Pancreas (tissue), 10 donors: Measurements from ENCODE around the gene CLDN6. TPM values are rescaled to one million over a fixed set of nuclear protein-coding genes. Genes with fewer than 3 reads are reported as not detected.
"Not testable (repeated sequence)": the region's sequence is repeated elsewhere in the genome, so short reads cannot be mapped to it uniquely, and the experiment has no call there.

Experiments used
- ATAC-seq, 4 donors: fragments of 200-7000 bp; cut with Tn5 transposase; one replicate each; pipeline versions ENCODE4 v1.8.0 to v1.9.1; 2020; ENCODE audit warnings: mild to moderate bottlenecking in 4 of 4, moderate library complexity in 4 of 4
- DNase-seq, 6 donors: peaks; one replicate each; pipeline ENCODE4 v3.0.0-alpha.2; 2020
- FAIRE-seq: peaks from 2 replicates; lab custom pipeline; 2012; peaks lifted over from hg19 to GRCh38; lab: Jason Lieb, UNC
- H3K27ac ChIP-seq, 4 donors: fragments of 200-600 bp; sonication (generic); 1 replicate in 3 of 4; 2 replicates in 1 of 4; pipeline versions ENCODE4 v1.5.0 to v1.8.0; 2020
- H3K27me3 ChIP-seq, 4 donors: fragments of 200-600 bp; one replicate each; pipeline ENCODE4 v1.8.0; 2021
- H3K36me3 ChIP-seq, 3 donors: fragments of 200-600 bp; sonication (generic) in 1 of 3; one replicate each; pipeline versions ENCODE4 v1.5.0 to v1.8.0; 2020 to 2021
- H3K4me1 ChIP-seq, 3 donors: fragments of 200-600 bp; one replicate each; pipeline ENCODE4 v1.8.0; 2021
- H3K4me3 ChIP-seq, 4 donors: fragments of 200-600 bp; sonication (generic) in 2 of 4; one replicate each; pipeline versions ENCODE4 v1.5.0 to v1.8.0; 2020 to 2021
- H3K9me3 ChIP-seq, 4 donors: fragments of 200-600 bp; one replicate each; pipeline ENCODE4 v1.8.0; 2021
- WGBS, 2 donors: extraction: QIAGEN DNeasy Blood & Tissue Kit; methylation state at CpG; one replicate each; pipeline ENCODE4 v1.1.7; 2013; 5-methylcytosine and 5-hydroxymethylcytosine counted together
- intact Hi-C, 3 donors: fragments of 100-400 bp; cut with DNase I; formaldehyde crosslinking; loops; one replicate each; pipeline versions ENCODE4 v1.11.1 to v1.14.2; 2022
- polyA plus RNA-seq, 2 donors: library from polyadenylated mRNA; stranded (reverse); fragments of 200-250 nt; gene quantifications; one replicate each; pipeline ENCODE4 v1.2.3, GENCODE V29; 2013
- total RNA-seq, 6 donors: library from RNA; stranded (reverse); fragmentation: NEBNext Ultra II Directional in 4 of 6; extraction: Animal tissue kit (Norgen Biotek cat#: 25700) in 4 of 6; gene quantifications; one replicate each; pipeline versions ENCODE4 v1.2.1 to v1.2.4, GENCODE V29; 2021 to 2023
- TF ChIP-seq, protein P1 (sequence below), 4 donors: fragments of 200-600 bp; sonication (generic) in 3 of 4; IDR thresholded peaks; one replicate each; pipeline versions ENCODE4 v1.5.0 to v1.8.0; 2021; ENCODE audit warnings: antibody characterized with exemption in 4 of 4
- donor health status: healthy with polysubstance abuse.
- donor health status: DM: no; HTN: no; CAD: no; lungs with moderate emphysema.
- donor health status: DM: no; HTN: no; CAD: no.
- donor health status: control.
- donor health status: control.
- donor health status: Bipolar disorder and iron deficiency.
- donor health status: DM: yes; HTN: yes; CAD: no.
- donor health status: DM: no; HTN: no; CAD: no.
- donor health status: DM: no; HTN: no; CAD: no.
- donor health status: DM: yes; HTN: yes; CAD: no.

CLDN6 gene
- total and polyA plus RNA-seq, 8 donors, result 0.12 to 5.1 (median 0.73) TPM

DNA sequence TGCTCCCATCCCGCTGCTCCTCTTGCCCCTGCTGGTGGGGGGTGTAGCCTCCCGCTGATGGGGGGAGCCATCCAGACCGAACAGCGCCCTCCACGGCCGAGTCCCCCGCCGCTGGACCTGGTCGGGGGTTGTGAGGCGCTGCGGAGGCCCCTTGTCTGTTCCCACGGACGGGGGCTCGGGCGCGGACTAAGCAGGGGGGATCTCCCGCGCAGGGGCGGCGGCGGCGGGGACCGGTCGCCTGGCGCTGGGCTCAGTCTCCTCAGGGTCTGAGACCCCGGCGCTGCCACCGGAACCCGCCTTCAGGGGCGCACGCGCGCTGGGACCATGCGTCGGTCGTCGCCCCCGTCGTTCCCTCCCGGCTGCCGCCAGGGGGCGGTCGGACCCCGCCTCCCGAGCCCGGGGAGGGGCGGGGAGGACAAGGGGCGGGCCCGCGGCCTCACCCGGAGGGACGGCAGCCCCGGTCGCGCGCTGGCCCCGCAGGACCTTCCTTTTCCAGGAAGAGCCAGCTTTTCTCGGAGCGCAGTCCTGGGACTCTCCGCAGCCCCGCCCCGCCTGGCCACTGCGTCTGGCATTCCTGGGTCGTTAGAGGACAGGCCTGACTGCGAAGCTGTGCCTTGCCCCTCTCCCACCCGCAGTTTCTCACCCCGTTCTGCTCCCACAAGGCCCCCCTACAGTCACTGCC, 41.2 kb upstream of the CLDN6 start:
- peaks cover 0 to 8% (median 6%) of the 10 kb centered on the region in 3 donors for H3K4me1 ChIP-seq
- peak overlapping the region; percentile 69 to 92 (median 80) for H3K27ac ChIP-seq
- no peaks in the 10 kb centered on the region for H3K27me3 ChIP-seq
- intact Hi-C loops, result no loop called here
- DNase-seq (peak; percentile 94 to 98 (median 95)), FAIRE-seq (no peak), ATAC-seq (peak; percentile 94 to 95 (median 94))
- H3K9me3 ChIP-seq, result no peaks in the 10 kb centered on the region
- TF ChIP-seq, protein P1, sequence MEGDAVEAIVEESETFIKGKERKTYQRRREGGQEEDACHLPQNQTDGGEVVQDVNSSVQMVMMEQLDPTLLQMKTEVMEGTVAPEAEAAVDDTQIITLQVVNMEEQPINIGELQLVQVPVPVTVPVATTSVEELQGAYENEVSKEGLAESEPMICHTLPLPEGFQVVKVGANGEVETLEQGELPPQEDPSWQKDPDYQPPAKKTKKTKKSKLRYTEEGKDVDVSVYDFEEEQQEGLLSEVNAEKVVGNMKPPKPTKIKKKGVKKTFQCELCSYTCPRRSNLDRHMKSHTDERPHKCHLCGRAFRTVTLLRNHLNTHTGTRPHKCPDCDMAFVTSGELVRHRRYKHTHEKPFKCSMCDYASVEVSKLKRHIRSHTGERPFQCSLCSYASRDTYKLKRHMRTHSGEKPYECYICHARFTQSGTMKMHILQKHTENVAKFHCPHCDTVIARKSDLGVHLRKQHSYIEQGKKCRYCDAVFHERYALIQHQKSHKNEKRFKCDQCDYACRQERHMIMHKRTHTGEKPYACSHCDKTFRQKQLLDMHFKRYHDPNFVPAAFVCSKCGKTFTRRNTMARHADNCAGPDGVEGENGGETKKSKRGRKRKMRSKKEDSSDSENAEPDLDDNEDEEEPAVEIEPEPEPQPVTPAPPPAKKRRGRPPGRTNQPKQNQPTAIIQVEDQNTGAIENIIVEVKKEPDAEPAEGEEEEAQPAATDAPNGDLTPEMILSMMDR (IDR thresholded peaks at IDR 0.05), result peak; percentile 93 to 98 (median 96)
- no peaks in the 10 kb centered on the region for H3K36me3 ChIP-seq
- peak overlapping the region; percentile 80 to 96 (median 86) for H3K4me3 ChIP-seq
- WGBS, 2 donors, result 0 to 2% methylated on average over 39 to 67 of the region's 67 CpGs

DNA sequence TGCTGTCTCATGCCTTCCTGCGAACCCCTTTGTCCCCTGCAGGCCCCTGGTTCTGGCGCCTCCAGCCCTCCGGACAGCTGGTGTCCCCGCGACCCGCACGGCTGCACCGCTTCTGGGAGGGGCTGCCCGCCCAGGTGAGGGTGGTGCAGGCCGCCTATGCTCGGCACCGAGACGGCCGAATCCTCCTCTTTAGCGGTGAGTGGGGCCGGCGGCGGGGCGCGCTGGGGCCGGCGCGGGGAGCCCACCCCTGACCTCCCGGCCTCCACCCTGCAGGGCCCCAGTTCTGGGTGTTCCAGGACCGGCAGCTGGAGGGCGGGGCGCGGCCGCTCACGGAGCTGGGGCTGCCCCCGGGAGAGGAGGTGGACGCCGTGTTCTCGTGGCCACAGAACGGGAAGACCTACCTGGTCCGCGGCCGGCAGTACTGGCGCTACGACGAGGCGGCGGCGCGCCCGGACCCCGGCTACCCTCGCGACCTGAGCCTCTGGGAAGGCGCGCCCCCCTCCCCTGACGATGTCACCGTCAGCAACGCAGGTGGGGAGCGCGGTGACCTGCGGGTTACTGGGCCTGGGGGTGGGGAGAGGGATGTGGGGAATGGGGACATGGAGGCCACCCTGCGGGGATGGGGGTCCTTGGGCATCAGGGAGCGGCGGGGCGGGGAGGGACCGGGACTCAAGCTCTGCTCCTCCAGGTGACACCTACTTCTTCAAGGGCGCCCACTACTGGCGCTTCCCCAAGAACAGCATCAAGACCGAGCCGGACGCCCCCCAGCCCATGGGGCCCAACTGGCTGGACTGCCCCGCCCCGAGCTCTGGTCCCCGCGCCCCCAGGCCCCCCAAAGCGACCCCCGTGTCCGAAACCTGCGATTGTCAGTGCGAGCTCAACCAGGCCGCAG, 40.4 kb upstream of the CLDN6 start:
- Histone ChIP-seq H3K36me3 (no peaks in the 10 kb centered on the region), H3K4me1 (peaks cover 0 to 8% (median 6%) of the 10 kb centered on the region in 3 donors), H3K9me3 (no peaks in the 10 kb centered on the region), H3K4me3 (peak overlapping the region; percentile 80 to 96 (median 86)), H3K27ac (peak overlapping the region in 2 of 4 donors; percentile 90 to 92), H3K27me3 (no peaks in the 10 kb centered on the region)
- ATAC-seq (peak; percentile 46 to 66 (median 58)), FAIRE-seq (no peak), DNase-seq (peak in 5 of 6 donors; percentile 58 to 88 (median 74))
- intact Hi-C loops, result no loop called here
- 6% methylated on average over 65 to 77 of the region's 77 CpGs for WGBS, 2 donors
- TF ChIP-seq, protein P1 (IDR thresholded peaks at IDR 0.05), result no peak

DNA sequence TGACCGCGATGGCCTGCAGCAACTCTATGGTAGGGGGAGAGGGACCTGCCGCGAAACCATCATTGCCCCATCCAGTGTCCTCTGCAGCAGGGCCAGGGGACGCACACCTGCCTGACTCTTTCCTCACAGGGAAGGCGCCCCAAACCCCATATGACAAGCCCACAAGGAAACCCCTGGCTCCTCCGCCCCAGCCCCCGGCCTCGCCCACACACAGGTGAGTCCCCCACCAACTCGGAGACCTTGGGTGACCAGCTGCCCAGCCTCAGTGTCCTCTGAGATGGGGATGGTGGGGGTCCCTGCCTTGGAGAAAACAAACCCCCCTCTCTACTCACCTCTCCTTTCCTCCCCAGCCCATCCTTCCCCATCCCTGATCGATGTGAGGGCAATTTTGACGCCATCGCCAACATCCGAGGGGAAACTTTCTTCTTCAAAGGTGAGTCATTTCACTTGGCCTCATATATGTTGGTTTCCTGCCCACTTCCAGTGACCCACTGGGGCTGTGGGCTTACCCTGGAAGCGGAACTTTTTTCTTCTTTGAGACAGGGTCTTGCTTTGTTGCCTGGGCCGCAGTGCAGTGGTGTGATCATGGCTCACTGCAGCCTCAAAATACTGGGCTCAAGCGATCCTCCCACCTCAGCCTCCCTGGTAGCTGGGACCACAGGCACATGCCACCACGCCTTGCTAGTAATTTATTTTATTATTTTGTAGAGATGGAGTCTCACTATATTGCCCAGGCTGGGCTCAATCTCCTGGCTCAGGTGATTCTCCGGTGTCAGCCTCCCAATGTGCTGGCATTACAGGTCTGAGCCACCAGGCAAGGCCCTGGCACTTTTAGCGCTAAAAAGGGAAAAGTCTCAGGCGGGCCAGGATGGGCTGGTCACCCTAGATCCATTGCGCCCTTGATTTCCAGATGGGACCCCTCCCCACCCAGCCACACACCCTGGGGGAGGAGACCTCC, 39.5 kb upstream of the CLDN6 start:
- Histone ChIP-seq H3K36me3 (no peaks in the 10 kb centered on the region), H3K4me1 (peaks cover 0 to 8% (median 6%) of the 10 kb centered on the region in 3 donors), H3K9me3 (no peaks in the 10 kb centered on the region), H3K27me3 (no peaks in the 10 kb centered on the region), H3K4me3 (peak overlapping the region in 2 of 4 donors; percentile 80 to 96), H3K27ac (no peak overlapping the region)
- no peak for FAIRE-seq
- 89 to 93% methylated on average over 22 of the region's 22 CpGs for WGBS, 2 donors
- peak in 1 of 6 donors; percentile 21 for DNase-seq
- no peak for ATAC-seq
- TF ChIP-seq, protein P1 (IDR thresholded peaks at IDR 0.05), result no peak
- intact Hi-C loops, result no loop called here

DNA sequence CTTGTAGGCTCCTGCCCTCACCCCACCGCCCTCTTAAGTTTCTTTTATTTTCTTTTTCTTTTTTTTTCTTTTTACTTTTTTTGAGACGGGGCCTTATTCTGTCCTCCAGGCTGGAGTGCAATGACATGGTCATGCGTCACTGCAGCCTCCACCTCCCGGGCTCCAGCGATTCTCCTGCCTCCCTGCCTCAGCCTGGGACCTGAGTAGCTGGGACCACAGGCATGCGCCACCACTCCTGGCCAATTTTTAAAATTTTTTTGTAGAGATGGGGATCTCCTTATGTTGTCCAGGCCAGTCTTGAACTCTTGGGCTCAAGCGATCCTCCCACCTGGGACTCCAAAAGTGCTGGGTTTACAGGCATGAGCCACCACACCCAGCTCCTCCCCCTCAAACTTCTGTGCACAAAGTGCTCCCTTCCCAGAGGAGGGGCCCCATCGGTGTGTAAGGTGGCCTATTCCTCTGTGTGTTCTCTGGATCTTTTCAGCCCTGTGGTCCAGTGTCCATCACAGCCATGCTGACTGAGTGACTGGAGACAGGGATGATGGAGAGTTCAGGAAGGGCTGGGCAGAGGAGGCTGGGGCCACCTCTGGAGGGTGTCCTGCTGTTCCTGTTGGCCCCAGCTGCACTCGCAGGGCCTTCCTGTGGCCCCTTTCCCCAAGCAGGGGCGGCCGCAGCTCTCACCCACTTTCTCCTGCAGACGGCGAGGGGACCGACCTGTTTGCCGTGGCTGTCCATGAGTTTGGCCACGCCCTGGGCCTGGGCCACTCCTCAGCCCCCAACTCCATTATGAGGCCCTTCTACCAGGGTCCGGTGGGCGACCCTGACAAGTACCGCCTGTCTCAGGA, 38.6 kb upstream of the CLDN6 start:
- ATAC-seq, result no peak
- Histone ChIP-seq H3K36me3 (no peaks in the 10 kb centered on the region), H3K9me3 (no peaks in the 10 kb centered on the region), H3K27ac (no peak overlapping the region), H3K4me3 (no peak overlapping the region), H3K4me1 (peaks cover 0 to 8% (median 6%) of the 10 kb centered on the region in 3 donors), H3K27me3 (no peaks in the 10 kb centered on the region)
- TF ChIP-seq, protein P1 (IDR thresholded peaks at IDR 0.05), result no peak
- WGBS, 2 donors, result 86 to 93% methylated on average over 19 of the region's 19 CpGs
- intact Hi-C loops, result no loop called here
- no peak for FAIRE-seq
- peak in 2 of 6 donors; percentile 8 to 62 for DNase-seq

DNA sequence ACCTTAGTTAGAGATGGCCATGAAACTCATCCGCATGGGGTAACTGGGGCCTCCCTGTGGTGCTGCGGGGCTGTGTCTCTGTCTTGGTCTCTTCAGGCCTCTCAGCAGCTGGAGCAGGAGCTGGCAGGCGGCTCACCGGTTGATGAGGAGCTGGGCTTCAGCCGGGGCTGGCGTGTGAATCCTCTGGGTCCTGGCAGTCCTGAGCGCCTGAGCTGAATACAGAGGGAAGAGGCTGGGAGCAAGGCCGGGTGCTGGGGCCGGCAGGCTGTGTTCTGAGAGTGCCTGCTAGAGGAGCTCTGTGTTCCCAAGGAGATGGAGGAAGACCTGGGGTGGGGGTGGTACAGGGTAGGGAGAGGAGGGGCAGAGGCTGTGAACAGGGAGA, 37.7 kb upstream of the CLDN6 start:
- H3K4me3 ChIP-seq, H3K27me3 ChIP-seq, ATAC-seq, intact Hi-C loops, H3K4me1 ChIP-seq, H3K36me3 ChIP-seq, H3K9me3 ChIP-seq, FAIRE-seq, H3K27ac ChIP-seq: not testable (repeated sequence)
- DNase-seq, result peak in 1 of 6 donors; percentile 62
- WGBS, 2 donors, result 77 to 83% methylated on average over 8 to 9 of the region's 9 CpGs
